Measurements from ENCODE around the gene FAM161A.
A peak's percentile ranks its signal among the peaks of the same experiment; 100 is the strongest.
"Not testable (repeated sequence)": the region's sequence is repeated elsewhere in the genome, so short reads cannot be mapped to it uniquely, and the experiment has no call there.

FAM161A gene, protein sequence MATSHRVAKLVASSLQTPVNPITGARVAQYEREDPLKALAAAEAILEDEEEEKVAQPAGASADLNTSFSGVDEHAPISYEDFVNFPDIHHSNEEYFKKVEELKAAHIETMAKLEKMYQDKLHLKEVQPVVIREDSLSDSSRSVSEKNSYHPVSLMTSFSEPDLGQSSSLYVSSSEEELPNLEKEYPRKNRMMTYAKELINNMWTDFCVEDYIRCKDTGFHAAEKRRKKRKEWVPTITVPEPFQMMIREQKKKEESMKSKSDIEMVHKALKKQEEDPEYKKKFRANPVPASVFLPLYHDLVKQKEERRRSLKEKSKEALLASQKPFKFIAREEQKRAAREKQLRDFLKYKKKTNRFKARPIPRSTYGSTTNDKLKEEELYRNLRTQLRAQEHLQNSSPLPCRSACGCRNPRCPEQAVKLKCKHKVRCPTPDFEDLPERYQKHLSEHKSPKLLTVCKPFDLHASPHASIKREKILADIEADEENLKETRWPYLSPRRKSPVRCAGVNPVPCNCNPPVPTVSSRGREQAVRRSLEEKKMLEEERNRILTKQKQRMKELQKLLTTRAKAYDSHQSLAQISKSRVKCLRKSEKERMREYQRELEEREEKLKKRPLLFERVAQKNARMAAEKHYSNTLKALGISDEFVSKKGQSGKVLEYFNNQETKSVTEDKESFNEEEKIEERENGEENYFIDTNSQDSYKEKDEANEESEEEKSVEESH

DNA sequence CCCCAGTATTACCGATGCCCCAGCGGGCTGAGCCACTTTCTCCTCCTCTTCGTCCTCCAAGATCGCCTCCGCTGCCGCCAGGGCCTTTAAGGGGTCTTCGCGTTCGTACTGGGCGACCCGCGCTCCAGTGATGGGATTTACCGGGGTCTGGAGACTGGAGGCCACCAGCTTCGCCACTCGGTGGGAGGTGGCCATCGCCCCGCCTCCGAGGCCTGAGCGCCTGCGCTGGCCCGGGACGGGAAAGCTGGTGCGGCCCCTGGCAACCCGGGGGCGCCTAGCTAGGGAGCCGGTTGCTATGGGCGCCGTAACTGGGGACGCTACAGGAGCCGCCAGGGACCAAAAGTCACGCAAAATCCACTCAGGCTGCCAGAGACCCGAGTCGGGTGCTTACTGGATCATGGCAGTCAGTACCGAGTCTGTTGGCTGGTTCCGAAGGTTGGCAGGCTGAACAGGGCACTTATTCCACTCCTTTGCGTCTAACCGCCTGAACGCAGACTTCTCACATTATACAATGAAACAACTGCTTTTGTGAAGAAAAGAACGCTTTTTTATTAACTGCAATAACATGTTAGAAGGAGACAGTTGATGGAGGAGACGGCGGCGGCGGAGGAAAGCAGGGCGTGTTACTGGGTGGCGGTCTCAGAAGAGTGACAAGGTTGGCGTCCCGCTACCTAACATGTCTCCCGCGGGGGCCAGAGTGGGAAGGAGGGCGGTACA, at the start of gene FAM161A:
TSS of gene FAM161A (minus strand) at position 214 of the 717 bp plus-strand sequence. CDS start at position 195, 19 bp downstream.
- DNase-seq = peak; percentile 82

DNA sequence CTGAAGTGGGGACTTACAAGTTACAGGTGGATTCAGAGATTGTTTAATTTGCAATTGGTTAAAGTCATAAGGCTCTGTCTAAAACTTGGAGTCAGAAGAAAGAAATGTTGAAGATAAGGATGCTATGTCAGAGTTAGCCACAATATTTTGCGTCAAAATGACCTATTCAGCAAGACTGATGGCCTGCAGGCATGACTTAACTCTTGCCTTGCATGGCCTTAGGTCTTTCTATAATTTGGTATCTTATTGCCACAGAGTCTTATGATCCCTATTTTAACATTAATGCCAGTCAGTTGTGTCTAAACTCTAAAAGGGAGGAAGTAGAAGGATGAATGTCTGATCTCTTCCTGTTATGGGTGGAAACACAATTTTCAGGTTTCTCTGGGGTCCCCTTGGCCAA, 46.4 kb upstream of the FAM161A start:
- DNase-seq = no peak

- no peak for DNase-seq
These were observed 45.0 kb upstream of the FAM161A start for GRCh38 chr2:61898810-61899209.

GRCh38 chr2:61888267-61889055, 34.6 kb upstream of the FAM161A start, which contains the start of gene CCT4:
CCT4 (minus strand) TSS chr2:61888656; CDS start chr2:61888507, 149 bp downstream.
- DNase-seq = peak; percentile 90

DNA sequence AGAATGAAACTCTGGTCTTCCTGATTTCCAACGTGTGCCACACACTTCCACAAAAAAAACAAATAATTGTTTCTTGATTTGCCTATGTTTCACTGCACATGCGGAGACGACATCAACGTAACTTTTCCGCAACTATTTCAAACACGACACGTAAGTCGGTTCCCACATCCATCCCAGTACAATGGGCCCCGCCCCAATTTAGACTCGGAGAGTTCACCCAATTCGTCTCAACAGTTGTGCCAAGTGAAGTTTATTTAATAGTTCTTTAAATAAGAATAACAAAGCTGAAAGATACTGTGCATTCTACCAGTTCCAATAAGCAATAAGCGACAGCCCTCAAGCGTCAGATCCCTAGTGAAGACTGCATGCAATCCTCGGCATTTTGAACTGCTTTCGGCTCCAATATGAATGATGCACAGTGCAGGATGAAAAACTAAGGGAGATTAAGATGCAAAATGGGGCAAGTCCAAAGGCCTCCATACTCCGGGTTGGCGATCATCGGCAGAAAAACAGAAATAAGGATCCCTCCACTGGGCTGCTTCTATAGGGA, 33.9 kb upstream of the FAM161A start:
- peak; percentile 28 for DNase-seq

DNA sequence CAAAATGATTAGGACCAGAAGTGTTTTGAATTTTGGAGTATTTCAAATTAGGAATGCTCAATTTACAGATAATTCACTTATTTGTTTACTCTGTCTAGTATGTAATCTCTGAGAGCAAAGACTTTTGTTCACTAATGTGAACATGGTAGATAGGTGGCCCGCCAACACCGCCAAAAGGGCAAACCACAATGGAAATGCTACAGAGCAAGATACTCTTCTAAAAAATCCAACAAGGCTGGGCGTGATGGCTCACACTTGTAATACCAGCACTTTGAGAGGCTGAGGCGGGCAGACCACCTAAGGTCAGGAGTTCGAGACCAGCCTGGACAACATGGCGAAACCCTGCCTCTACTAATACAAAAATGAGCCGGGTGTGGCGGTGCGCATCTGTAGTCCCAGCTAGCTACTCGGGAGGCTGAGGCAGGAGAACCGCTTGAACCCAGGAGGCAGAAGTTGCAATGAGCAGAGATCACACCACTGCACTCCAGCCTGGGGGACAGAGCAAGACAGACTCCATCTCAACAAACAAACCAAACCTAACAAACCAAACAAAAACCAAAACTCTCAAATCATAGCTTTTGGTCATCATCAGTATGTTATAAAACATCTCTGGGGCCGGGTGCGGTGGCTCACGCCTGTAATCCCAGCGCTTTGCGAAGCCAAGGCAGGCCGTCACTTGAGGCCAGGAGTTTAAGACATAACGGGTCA, 32.2 kb upstream of the FAM161A start:
- no peak for DNase-seq

- no peak for DNase-seq
These were observed 29.0 kb upstream of the FAM161A start for GRCh38 chr2:61882850-61883249.

DNA sequence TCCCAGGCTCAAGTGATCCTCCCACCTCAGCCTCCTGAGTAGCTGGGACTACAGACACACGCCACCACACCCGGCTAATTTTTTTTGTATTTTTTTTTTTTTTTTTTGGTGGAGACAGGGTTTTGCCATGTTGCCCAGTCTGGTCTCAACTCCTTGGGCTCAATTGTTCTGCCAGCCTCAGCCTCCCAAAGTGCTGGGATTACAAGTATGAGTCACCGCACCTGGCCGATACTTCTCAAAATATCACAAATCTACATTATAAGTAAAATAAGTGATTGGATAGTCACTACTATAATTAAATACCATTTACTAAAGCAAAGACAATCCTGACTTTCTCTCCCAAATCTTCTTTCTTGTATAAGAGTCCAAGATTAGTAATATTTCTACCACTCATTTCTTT, 25.5 kb upstream of the FAM161A start:
- not testable (repeated sequence) for DNase-seq

DNA sequence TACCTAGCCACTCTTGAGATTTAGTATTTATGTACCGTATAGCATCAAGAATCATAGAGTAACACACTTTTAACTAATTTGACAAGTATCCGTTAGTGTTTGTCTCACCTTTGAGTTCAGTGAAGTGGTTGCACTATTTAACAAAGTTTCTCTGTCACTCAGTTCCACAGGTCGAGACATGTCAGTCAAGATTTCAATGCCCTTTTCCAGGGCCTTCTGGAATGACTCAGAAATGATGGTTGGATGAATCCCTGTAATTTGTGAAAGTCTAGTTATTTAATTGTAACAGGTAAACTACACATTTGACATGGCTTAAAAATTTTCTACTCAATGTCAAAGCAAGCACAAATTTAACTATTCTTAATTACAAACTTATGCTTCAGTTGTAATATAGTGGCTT, 24.9 kb upstream of the FAM161A start:
- no peak for DNase-seq

GRCh38 chr2:61877571-61878245, 23.8 kb upstream of the FAM161A start:
- no peak for DNase-seq

DNA sequence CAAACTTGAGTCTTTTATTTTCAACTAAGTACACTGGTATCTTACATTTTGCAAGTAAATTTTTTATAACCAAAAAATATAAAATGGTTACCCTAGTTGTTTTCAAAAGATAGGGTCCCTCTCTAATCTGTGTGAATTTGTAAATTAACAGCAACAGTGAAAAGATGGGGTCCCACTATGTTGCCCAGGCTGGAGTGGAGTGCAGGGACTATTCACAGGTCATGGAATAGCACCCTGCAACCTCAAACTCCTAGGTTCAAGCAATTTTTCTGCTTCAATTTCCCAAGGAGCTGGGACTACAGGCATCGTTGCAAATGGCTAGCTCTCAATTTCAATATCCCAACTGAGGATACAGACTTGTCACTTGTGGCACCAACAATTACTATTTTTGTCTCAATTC, 22.5 kb upstream of the FAM161A start:
- no peak for DNase-seq

DNA sequence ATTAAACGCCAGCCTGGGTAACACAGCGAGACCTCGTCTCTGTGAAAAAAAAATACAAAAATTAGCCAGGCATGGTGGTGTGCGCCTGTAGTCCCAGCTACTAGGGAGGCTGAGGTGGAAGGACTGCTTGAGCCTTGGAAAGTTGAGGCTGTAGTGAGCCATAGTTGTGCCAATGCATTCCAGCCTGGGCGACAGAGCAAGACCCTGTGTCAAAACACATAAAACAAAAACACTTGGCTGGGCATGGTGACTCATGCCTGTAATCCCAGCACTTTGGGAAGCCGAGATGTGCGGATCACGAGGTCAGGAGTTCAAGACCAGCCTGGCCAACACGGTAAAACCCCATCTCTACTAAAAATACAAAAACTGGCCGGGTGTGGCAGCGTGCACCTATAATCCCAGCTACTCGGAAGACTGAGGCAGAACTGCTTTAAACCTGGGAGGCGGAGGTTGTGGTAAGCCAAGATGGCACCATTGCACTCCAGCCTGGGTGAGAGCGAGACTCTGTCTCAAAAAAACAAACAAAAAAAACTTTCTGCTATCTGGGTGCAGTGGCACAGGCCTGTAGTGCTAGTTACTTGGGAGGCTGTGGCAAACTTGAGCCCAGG, 12.7 kb upstream of the FAM161A start:
- not testable (repeated sequence) for DNase-seq

GRCh38 chr2:61862085-61862484, 8.2 kb upstream of the FAM161A start:
- no peak for DNase-seq

- DNase-seq = peak; percentile 21
These were observed 3.4 kb upstream of the FAM161A start for GRCh38 chr2:61857224-61857623.

- DNase-seq = no peak
These were observed 1.4 kb upstream of the FAM161A start for GRCh38 chr2:61855318-61855613.

- peak; percentile 97 for DNase-seq
These were observed 881 bp upstream of the FAM161A start for GRCh38 chr2:61854564-61855317.

- peak; percentile 59 for DNase-seq
These were observed 594 bp downstream of the FAM161A start for GRCh38 chr2:61853086-61853846.

DNA sequence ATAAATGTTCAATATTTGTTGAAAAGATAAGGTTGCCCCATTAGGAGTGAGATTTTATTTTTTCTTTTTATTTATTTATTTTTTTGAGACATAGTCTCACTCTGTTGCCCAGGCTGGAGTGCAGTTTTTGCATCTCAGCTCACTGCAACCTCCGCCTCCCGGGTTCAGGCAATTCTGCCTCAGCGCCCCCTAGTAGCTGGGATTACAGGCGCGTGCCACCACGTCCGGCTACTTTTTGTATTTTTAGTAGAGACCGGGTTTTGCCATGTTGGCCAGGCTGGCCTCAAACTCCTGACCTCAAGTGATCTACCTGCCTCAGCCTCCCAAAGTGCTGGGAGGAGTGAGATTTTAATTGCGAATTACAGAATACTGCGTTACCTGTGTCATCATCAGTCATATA, 2.6 kb downstream of the FAM161A start:
- not testable (repeated sequence) for DNase-seq

DNA sequence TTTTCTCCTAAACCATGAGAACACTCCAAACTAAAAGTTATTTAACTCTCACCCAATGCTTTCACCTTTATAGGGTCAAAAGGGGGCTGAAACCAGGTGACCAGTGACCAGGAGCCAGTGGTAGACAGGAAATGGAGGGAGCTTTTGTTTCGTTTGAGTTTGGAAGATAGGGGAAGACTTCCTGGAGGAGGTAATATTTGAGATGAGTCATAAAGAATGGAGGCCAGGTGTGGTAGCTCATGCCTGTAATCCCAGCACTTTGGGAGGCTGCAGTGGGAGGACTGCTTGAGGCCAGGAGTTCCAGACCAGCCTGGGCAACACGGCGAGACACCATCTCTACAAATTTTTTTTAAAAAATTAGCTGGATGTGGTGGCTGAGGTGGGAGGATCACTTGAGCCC, 8.5 kb downstream of the FAM161A start:
- no peak for DNase-seq
